PC-9 (cell line): Measurements from ENCODE around the gene TRPM4. TPM values are rescaled to one million over a fixed set of nuclear protein-coding genes. Genes with fewer than 3 reads are reported as not detected.

Source experiments
- BruUV-seq: library from RNA; stranded (reverse); fragments of 400-500 nt; replicated peaks from 2 replicates; lab custom pipeline; 2021; lab: Mats Ljungman, UMichigan
- CTCF ChIA-PET: fragments of 300-600 bp; sonication (Branson Sonifier 250); formaldehyde crosslinking; loops from one replicate; lab custom pipeline; 2022; ENCODE audit warnings: antibody characterized with exemption; lab: Charles Lee
- POLR2A ChIA-PET: fragments of 300-600 bp; sonication (Branson Sonifier 250); formaldehyde crosslinking; loops from one replicate; lab custom pipeline; 2022; ENCODE audit warnings: antibody characterized with exemption; ENCODE audit not compliant: unreplicated experiment; lab: Charles Lee
- DNase-seq, 2 experiments: peaks; one replicate each; pipeline versions ENCODE4 v3.0.0 to v3.0.0-alpha.2; 2015 to 2022; ENCODE audit warnings: mixed read lengths in 1 of 2
- H2AFZ ChIP-seq: fragments of 200-600 bp; sonication (generic); 2 replicates; pipeline ENCODE4 v1.8.1; 2017; ENCODE audit warnings: antibody characterized with exemption
- H3F3A ChIP-seq: fragments of 200-600 bp; sonication (generic); 2 replicates; pipeline ENCODE4 v1.8.1; 2017; ENCODE audit warnings: antibody characterized with exemption, mild to moderate bottlenecking, low read depth; ENCODE audit not compliant: insufficient read depth
- H3K27ac ChIP-seq: fragments of 200-600 bp; sonication (generic); 2 replicates; pipeline ENCODE4 v1.6.1; 2016; ENCODE audit warnings: mixed run types
- H3K27me3 ChIP-seq: fragments of 200-600 bp; sonication (generic); 2 replicates; pipeline ENCODE4 v1.6.1; 2016; ENCODE audit warnings: low read depth, mixed run types; ENCODE audit not compliant: insufficient read depth
- H3K36me3 ChIP-seq: fragments of 200-600 bp; sonication (generic); 2 replicates; pipeline ENCODE4 v1.6.1; 2016; ENCODE audit warnings: low read depth, mixed run types
- H3K4me1 ChIP-seq: fragments of 200-600 bp; sonication (generic); replicated peaks from 2 replicates; pipeline ENCODE4 v1.6.1; 2016; ENCODE audit warnings: mixed run types; ENCODE audit not compliant: insufficient read depth
- H3K4me2 ChIP-seq: fragments of 200-600 bp; sonication (generic); 2 replicates; pipeline ENCODE4 v1.6.1; 2017; ENCODE audit warnings: mixed run types
- H3K4me3 ChIP-seq: fragments of 200-600 bp; sonication (generic); 2 replicates; pipeline ENCODE4 v1.6.1; 2016; ENCODE audit warnings: mixed run types
- H3K79me2 ChIP-seq: fragments of 200-600 bp; sonication (generic); 2 replicates; pipeline ENCODE4 v1.6.1; 2017; ENCODE audit warnings: low read depth, mixed run types
- H3K9me2 ChIP-seq: fragments of 200-600 bp; sonication (generic); 2 replicates; pipeline ENCODE4 v1.8.1; 2017; ENCODE audit warnings: mild to moderate bottlenecking; ENCODE audit not compliant: insufficient read depth
- H3K9me3 ChIP-seq: fragments of 200-600 bp; sonication (generic); 2 replicates; pipeline ENCODE4 v1.8.1; 2016; ENCODE audit warnings: low read depth; ENCODE audit not compliant: insufficient read depth
- H4K20me1 ChIP-seq: fragments of 200-600 bp; sonication (generic); 2 replicates; pipeline ENCODE4 v1.8.1; 2017; ENCODE audit not compliant: insufficient read depth
- EZH2 ChIP-seq: fragments of 200-600 bp; sonication (generic); IDR thresholded peaks from 2 replicates; pipeline ENCODE4 v1.8.0; 2017; ENCODE audit warnings: antibody characterized with exemption, low read depth
- intact Hi-C: fragments of 100-400 bp; cut with micrococcal nuclease; formaldehyde crosslinking; loops from one replicate; pipeline ENCODE4 v1.10.0; 2022; ENCODE audit not compliant: unreplicated experiment
- total RNA-seq: library from RNA; stranded (reverse); gene quantifications from 2 replicates; pipeline ENCODE4 v1.2.3, GENCODE V29; 2021
- TF ChIP-seq, protein P1 (sequence below): fragments of 200-600 bp; sonication (generic); conservative IDR thresholded peaks from 2 replicates; pipeline ENCODE4 v1.6.1; 2017; ENCODE audit warnings: mixed run types, antibody characterized with exemption, mild to moderate bottlenecking, moderate library complexity

Gene TRPM4
- total RNA-seq, 1 experiment from 2014 or later, result 43.8 TPM

DNA sequence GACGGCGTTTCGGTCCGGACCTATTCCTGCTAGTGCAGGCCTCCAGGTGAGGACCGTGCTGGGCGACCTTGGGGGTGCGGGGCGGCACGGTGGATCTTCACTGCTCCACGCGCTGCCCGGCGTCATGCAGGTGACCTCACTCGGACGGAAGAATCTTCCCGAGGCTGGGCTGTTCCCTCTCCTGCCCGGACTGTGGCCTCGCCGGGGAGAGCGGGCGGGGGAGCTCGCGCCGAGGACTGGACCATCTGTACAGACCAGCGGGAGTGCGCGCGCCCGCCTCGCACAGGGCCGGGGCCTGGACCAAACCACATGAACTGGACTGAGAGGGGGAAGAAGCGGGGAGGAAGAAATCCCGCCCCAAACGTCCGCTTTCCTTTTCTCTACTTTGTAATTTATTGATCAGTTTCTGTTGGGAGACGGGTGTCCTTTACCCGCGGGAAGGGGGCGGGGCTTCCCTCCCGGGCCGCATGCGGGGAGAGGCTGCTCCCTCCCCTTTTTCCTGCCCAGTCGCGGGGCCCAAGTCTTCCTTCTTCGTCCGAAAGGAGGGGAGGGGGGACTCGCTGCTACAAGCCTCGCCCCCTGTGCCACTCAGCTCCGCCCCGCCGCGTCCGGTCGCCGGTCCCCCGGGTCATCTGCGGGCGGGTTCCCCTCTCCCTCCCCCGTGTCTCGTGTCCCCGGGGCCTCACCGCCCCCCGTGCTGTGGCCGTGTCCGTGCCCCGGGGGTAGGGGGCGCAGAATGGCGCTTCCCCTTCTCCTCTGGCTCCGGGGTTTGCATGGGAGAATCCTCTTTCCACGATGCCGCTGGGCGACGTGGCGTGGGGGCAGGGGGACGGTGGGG, 7.3 kb upstream of the TRPM4 start:
- H3K27me3 ChIP-seq, result no peaks in the 10 kb centered on the region
- TF ChIP-seq, protein P1, sequence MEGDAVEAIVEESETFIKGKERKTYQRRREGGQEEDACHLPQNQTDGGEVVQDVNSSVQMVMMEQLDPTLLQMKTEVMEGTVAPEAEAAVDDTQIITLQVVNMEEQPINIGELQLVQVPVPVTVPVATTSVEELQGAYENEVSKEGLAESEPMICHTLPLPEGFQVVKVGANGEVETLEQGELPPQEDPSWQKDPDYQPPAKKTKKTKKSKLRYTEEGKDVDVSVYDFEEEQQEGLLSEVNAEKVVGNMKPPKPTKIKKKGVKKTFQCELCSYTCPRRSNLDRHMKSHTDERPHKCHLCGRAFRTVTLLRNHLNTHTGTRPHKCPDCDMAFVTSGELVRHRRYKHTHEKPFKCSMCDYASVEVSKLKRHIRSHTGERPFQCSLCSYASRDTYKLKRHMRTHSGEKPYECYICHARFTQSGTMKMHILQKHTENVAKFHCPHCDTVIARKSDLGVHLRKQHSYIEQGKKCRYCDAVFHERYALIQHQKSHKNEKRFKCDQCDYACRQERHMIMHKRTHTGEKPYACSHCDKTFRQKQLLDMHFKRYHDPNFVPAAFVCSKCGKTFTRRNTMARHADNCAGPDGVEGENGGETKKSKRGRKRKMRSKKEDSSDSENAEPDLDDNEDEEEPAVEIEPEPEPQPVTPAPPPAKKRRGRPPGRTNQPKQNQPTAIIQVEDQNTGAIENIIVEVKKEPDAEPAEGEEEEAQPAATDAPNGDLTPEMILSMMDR, result no peak
- no peak for TF ChIP-seq EZH2
- H4K20me1 ChIP-seq, result no peaks in the 10 kb centered on the region
- no peaks in the 10 kb centered on the region for H3K36me3 ChIP-seq
- H3K4me1 ChIP-seq, result peaks cover 16% of the 10 kb centered on the region; the same call in 1 of the 2 replicates
- intact Hi-C loops, result no loop called here
- peak overlapping the region; percentile 99 for H3K4me2 ChIP-seq
- ChIA-PET CTCF (interaction anchor here (0.6 to 0.7 kb wide), 3 partner anchors 21 to 277 kb away, joined by 3 to 5 read pairs (median 4); no protein-coding TSS in a partner anchor), POLR2A (interaction anchor here (0.6 to 0.7 kb wide), 3 partner anchors 175 to 1053 kb away, joined by 6 to 11 read pairs (median 9); partner anchors contain the start of gene MYH14)
- H3K9me3 ChIP-seq, result no peaks in the 10 kb centered on the region
- H3K4me3 ChIP-seq, result peak overlapping the region; percentile 88
- BruUV-seq, result TSS peak; percentile 78
- no peaks in the 10 kb centered on the region for H3K79me2 ChIP-seq
- DNase-seq, result peak; percentile 63 to 85
- peak overlapping the region; percentile 92 for H2AFZ ChIP-seq
- H3K9me2 ChIP-seq, result no peaks in the 10 kb centered on the region
- peaks cover 22% of the 10 kb centered on the region; the same call in 1 of the 2 replicates for H3F3A ChIP-seq
- H3K27ac ChIP-seq, result peak overlapping the region; percentile 37

DNA sequence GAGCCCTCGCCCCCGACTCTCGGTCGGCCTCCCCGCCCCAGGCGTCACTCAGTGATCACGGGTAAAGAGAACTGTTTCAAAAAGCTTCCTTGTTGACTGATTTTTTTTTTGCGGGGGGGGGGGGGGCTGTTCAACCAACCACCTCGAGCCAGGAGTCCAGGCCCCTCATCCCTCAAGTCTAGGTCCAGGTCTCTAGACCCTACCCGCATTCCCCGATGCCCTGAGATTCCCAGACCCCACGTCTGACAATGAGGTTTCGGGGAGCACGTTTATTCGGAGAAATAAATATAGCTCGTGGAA, 6.7 kb upstream of the TRPM4 start:
- Histone ChIP-seq H2AFZ (peak overlapping the region; percentile 92), H3F3A (peaks cover 20% of the 10 kb centered on the region; the same call in 1 of the 2 replicates), H3K79me2 (no peaks in the 10 kb centered on the region), H4K20me1 (no peaks in the 10 kb centered on the region), H3K9me2 (no peaks in the 10 kb centered on the region), H3K27me3 (no peaks in the 10 kb centered on the region), H3K27ac (no peak overlapping the region), H3K4me2 (peak overlapping the region; percentile 99), H3K9me3 (no peaks in the 10 kb centered on the region), H3K36me3 (no peaks in the 10 kb centered on the region), H3K4me3 (peak overlapping the region; percentile 88), H3K4me1 (peaks cover 16% of the 10 kb centered on the region; the same call in 1 of the 2 replicates)
- no TSS peak for BruUV-seq
- POLR2A ChIA-PET, result interaction anchor here (0.7 kb wide), 1 partner anchor 175 kb away, joined by 6 read pairs; no protein-coding TSS in a partner anchor
- peak in 1 of 2 experiments; percentile 28 for DNase-seq
- TF ChIP-seq, protein P1, result no peak
- no peak for TF ChIP-seq EZH2
- intact Hi-C loops, result no loop called here
- CTCF ChIA-PET, result interaction anchor here (0.7 kb wide), 1 partner anchor 21 kb away, joined by 4 read pairs; no protein-coding TSS in a partner anchor

DNA sequence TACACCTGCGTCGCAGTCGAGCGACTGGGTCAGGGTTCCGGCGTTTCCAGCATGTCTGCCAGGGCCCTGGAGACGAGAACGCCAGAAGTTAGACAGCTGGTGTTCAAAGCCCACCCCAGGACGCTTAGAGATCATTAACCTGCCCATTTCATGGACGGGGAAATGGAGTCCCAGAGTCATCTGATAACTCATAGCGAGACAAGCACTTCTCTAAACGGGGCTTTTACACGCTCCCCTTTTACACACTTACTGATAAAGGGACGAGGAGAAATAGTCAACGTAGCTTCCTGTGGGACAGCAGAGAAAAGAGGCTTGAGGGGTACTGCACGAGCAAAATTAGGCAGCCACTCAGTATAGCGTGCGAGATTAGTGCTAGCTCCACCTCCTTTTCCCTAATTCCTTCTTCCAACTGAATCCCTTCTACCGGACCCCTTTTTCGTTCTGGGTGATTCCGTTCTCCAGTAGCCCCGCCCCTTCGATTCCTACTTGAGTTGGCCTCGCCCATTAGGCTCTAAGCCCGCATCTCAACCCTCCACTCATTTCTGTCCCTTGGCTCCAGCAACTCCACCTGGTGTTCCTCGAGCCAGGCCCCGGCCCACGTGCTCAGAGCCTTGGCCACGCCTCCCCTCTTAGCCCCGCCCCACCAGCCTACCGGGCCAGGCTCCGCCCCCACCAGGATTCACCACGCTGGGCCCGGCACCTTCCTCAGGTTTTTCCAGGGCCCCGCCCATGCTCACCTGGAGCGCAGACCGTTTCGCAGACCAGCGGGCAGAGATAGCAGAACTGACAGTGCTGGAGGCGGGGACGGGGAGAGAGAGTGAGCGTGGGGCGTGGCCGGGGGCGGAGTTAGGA, 6.1 kb upstream of the TRPM4 start:
- TF ChIP-seq, protein P1, result no peak
- TF ChIP-seq EZH2, result no peak
- Histone ChIP-seq H3K4me3 (peak overlapping the region; percentile 10; the same call in 1 of the 2 replicates), H2AFZ (no peak overlapping the region), H3K9me3 (no peaks in the 10 kb centered on the region), H4K20me1 (no peaks in the 10 kb centered on the region), H3K4me2 (peak overlapping the region; percentile 99), H3K79me2 (no peaks in the 10 kb centered on the region), H3F3A (peaks cover 18% of the 10 kb centered on the region; the same call in 1 of the 2 replicates), H3K4me1 (peaks cover 16% of the 10 kb centered on the region; the same call in 1 of the 2 replicates), H3K27me3 (no peaks in the 10 kb centered on the region), H3K27ac (no peak overlapping the region), H3K36me3 (no peaks in the 10 kb centered on the region), H3K9me2 (no peaks in the 10 kb centered on the region)
- CTCF ChIA-PET, result no interaction called here
- POLR2A ChIA-PET, result no interaction called here
- DNase-seq, result peak; percentile 88 to 92
- intact Hi-C loops, result no loop called here
- no TSS peak for BruUV-seq
